Ureter (tissue), 1 donor: ENCODE results near the gene KRTAP5-8. TPM values are rescaled to one million over a fixed set of nuclear protein-coding genes. Genes with fewer than 3 reads are reported as not detected.
"Not testable (repeated sequence)": the region's sequence is repeated elsewhere in the genome, so short reads cannot be mapped to it uniquely, and the experiment has no call there.

Experiments used
- DNase-seq: peaks from one replicate; pipeline ENCODE4 v3.0.0-alpha.2; 2020; ENCODE audit warnings: low spot score
- total RNA-seq: library from RNA; stranded (reverse); gene quantifications from one replicate; pipeline ENCODE4 v1.2.4, GENCODE V29; 2023
- donor health status: DM: yes; HTN: yes; CAD: no.

The KRTAP5-8 gene
- total RNA-seq, 1 donor from 2014 or later = 5.0 TPM

GRCh38 chr11:71574418-71574817 lies 36.6 kb downstream of the KRTAP5-8 start:
- no peak for DNase-seq

DNA sequence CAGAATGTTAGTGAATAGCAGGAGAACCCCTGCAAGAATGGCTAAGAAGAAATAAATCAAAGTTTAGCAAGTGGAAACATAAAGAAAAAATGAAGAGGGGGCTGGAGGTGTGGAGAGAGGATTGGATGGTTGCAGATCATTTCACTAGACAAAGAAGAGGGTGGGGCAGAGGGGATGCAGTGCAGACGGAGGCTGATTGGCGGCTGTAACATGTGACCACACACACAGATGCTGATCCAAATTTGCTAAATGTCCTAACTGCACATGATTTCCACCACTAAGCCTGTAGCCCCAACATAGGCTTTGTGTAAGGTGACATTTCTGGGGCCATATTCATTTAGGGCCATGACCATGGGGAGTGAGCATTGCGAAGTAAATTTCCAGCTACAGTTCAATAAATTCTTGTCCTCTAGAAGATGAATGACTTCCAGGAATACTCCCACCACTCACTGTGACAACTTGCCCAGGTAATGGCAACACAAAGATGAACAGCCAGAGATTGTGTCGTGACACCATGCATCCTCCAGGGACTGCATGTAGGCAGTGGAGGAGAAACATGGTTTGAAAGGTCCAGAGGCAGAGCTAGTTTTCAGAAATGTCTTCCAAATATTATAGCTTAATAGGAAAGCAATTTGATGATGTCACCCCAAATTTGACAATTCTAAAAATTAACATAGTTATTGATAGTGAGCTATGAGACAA lies 38.0 kb downstream of the KRTAP5-8 start:
- no peak for DNase-seq

GRCh38 chr11:71576688-71577465 lies 39.1 kb downstream of the KRTAP5-8 start:
- DNase-seq = not testable (repeated sequence)

- DNase-seq = no peak
Observed at GRCh38 chr11:71577469-71578004, 39.7 kb downstream of the KRTAP5-8 start.

DNA sequence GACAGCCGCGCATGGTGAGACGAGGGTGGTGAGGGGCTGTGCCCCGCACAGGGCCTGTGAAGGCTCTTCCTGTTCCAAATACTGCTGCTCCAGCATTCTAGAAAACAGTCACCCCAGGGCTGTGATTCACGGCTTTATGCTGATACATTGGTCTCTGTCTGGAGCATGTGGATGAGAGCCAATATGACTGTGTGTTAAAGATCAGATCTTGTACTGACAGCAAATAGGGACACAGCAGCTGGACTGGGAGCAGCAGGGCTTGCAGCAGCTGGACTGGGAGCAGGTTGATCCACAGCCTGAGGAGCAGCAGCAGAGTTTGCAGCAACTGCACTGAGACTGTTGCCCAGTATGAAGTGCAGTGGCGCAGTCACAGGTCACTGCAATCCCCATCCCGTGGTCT lies 41.7 kb downstream of the KRTAP5-8 start:
- not testable (repeated sequence) for DNase-seq

DNA sequence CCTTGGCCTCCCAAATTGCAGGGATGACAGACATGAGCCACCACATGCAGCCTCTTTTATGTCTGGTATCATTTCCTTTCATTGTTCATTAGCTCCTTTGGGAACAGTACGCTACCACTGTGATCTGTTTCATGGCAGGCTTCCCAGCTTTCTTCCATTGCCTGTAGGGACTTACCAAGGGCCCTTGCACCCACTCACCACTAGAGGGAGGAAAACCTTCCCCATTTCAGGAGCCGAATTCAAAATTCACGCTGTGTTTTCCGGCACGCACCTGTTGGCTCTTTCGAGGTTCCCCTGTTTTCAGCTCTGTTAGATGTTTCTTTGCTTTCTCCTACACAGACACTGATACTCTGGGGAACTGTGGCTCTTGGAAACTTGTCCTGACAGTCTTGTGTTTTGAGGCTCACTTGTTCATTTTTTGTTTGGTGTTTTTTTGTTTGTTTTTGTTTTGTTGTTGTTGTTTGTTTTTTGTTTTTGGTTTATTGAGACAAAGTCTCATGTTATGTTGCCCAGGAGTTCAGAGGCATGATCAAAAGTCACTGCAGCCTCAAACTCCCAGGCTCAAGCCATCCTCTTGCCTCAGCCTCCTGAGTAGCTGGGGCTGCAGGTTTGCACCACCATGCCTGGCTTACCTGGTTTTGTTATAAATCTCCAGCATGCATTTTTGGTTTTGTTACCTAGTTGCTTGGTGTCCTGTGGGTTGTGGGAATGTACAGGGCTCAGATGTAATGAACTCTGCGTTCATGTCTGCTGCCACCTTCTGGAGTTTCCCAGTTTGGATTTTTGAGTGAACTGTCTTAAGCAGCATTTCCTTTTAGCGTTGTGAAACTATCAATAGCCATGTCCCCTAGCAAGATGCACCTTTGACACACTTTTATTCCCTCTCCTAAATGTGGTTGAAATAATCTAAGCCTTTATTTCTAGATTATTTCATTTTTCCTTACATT lies 42.5 kb downstream of the KRTAP5-8 start:
- DNase-seq = peak; percentile 61

GRCh38 chr11:71581826-71582225 lies 44.0 kb downstream of the KRTAP5-8 start:
- no peak for DNase-seq

GRCh38 chr11:71582309-71582895 lies 44.6 kb downstream of the KRTAP5-8 start, which contains the start of gene KRTAP5-11:
Gene KRTAP5-11 (minus strand): TSS chr11:71582875. CDS start chr11:71582837, 38 bp downstream.
- DNase-seq = no peak

- not testable (repeated sequence) for DNase-seq
Observed at GRCh38 chr11:71582969-71583368, 45.1 kb downstream of the KRTAP5-8 start.

DNA sequence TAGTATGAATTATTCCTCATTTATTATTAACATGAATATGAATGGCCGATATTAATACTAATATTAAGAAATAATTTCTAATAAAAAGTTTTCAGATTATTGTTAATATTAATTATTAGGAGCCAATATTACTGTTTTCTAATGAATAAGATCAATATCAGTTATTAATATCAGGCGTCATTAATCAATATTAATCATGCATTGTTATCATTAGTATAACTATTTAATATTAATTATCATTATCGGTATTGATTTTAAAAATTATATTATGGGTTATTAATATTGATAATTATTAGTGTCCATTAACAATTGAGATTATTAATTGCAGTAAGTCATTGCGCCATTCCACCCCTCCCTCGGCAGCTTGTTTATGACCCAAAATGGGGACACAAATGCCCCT lies 47.8 kb downstream of the KRTAP5-8 start:
- not testable (repeated sequence) for DNase-seq

GRCh38 chr11:71588314-71588713 lies 50.5 kb downstream of the KRTAP5-8 start:
- DNase-seq = not testable (repeated sequence)

Other genes with a start within 250 kb of the KRTAP5-8 start
- gene DHCR7, start 89.6 kb upstream of the KRTAP5-8 start, total RNA-seq = 60.9 TPM
- 262 TPM for gene NADSYN1, start 84.8 kb upstream of the KRTAP5-8 start, total RNA-seq
- gene KRTAP5-7, start 10.8 kb upstream of the KRTAP5-8 start, total RNA-seq = 5.8 TPM
- 10.3 TPM for gene KRTAP5-9, start 10.4 kb downstream of the KRTAP5-8 start, total RNA-seq
- 2.9 TPM for gene KRTAP5-10, start 27.5 kb downstream of the KRTAP5-8 start, total RNA-seq
- not detected for gene KRTAP5-11, start 44.9 kb downstream of the KRTAP5-8 start, total RNA-seq